Peyer's patch (tissue), 4 donors: ENCODE measurements around the gene FOXB1. TPM values are rescaled to one million over a fixed set of nuclear protein-coding genes. Genes with fewer than 3 reads are reported as not detected.

Source experiments
- DNase-seq, 3 donors: peaks; one replicate each; pipeline ENCODE4 v3.0.0-alpha.2; 2017 to 2019
- H3K27ac ChIP-seq, 4 donors: fragments of 200-600 bp; sonication (generic); one replicate each; pipeline ENCODE4 v1.5.1; 2016 to 2019
- H3K27me3 ChIP-seq, 2 donors: fragments of 200-600 bp; sonication (generic); one replicate each; pipeline ENCODE4 v1.5.1; 2019
- H3K36me3 ChIP-seq, 3 donors: fragments of 200-600 bp; sonication (generic); one replicate each; pipeline ENCODE4 v1.5.1; 2016 to 2019
- H3K4me1 ChIP-seq, 4 donors: fragments of 200-600 bp; sonication (generic); one replicate each; pipeline ENCODE4 v1.5.1; 2016 to 2019
- H3K4me3 ChIP-seq, 4 donors: fragments of 200-600 bp; sonication (generic); 1 replicate in 3 of 4; 2 replicates in 1 of 4; pipeline ENCODE4 v1.5.1; 2016 to 2019; ENCODE audit warnings: mild to moderate bottlenecking in 1 of 4
- H3K9me3 ChIP-seq, 4 donors: fragments of 200-600 bp; sonication (generic); one replicate each; pipeline ENCODE4 v1.5.1; 2016 to 2019; ENCODE audit warnings: mild to moderate bottlenecking in 1 of 4
- POLR2A ChIP-seq, 2 donors: fragments of 450-650 bp; IDR thresholded peaks; one replicate each; pipeline ENCODE4 v1.5.1; 2017; ENCODE audit warnings: antibody characterized with exemption in 2 of 2, mild to moderate bottlenecking in 2 of 2, moderate library complexity in 2 of 2
- total RNA-seq, 4 donors: library from RNA; depleted of rRNA; stranded (reverse); fragments of >200 nt; gene quantifications; one replicate each; pipeline ENCODE4 v1.1.0, GENCODE V29; 2016
- TF ChIP-seq, protein P1 (sequence below), 6 experiments: fragments of 450-650 bp in 4 of 6; fragments of 200-600 bp in 2 of 6; sonication (generic) in 1 of 6; IDR thresholded peaks; one replicate each; pipeline ENCODE4 v1.5.1; 2017 to 2019; ENCODE audit warnings: antibody characterized with exemption in 6 of 6, mild to moderate bottlenecking in 3 of 6, moderate library complexity in 1 of 6

The FOXB1 gene
- total RNA-seq, 4 donors from 2014 or later: not detected

DNA sequence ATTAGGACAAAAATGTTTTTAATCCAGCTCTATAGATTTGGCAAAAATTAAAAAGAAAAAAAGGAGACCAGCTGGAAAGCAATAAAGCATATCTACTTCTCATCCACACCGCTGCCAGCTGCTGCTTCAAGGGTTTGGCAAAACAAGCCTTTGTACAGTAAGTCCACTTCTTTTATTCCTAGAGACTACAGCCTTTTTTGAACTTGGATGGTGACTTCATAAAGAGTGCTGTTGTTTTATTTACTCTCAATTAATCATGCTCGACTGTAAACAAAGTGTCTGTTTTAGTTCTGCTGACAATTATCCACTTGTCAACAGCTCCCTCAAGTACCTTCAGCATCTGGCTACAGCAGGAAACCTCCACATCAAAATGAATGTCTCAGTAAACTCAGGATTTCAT, 12.3 kb upstream of the FOXB1 start:
- Histone ChIP-seq H3K27me3 (peaks cover 0 to 45% of the 10 kb centered on the region in 2 donors), H3K27ac (no peak overlapping the region), H3K4me1 (peaks cover 0 to 7% (median 0%) of the 10 kb centered on the region in 4 donors), H3K4me3 (no peak overlapping the region), H3K9me3 (no peaks in the 10 kb centered on the region), H3K36me3 (no peaks in the 10 kb centered on the region)
- TF ChIP-seq POLR2A (IDR thresholded peaks at IDR 0.05): no peak
- TF ChIP-seq, protein P1, sequence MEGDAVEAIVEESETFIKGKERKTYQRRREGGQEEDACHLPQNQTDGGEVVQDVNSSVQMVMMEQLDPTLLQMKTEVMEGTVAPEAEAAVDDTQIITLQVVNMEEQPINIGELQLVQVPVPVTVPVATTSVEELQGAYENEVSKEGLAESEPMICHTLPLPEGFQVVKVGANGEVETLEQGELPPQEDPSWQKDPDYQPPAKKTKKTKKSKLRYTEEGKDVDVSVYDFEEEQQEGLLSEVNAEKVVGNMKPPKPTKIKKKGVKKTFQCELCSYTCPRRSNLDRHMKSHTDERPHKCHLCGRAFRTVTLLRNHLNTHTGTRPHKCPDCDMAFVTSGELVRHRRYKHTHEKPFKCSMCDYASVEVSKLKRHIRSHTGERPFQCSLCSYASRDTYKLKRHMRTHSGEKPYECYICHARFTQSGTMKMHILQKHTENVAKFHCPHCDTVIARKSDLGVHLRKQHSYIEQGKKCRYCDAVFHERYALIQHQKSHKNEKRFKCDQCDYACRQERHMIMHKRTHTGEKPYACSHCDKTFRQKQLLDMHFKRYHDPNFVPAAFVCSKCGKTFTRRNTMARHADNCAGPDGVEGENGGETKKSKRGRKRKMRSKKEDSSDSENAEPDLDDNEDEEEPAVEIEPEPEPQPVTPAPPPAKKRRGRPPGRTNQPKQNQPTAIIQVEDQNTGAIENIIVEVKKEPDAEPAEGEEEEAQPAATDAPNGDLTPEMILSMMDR (IDR thresholded peaks at IDR 0.05): no peak
- no peak for DNase-seq

DNA sequence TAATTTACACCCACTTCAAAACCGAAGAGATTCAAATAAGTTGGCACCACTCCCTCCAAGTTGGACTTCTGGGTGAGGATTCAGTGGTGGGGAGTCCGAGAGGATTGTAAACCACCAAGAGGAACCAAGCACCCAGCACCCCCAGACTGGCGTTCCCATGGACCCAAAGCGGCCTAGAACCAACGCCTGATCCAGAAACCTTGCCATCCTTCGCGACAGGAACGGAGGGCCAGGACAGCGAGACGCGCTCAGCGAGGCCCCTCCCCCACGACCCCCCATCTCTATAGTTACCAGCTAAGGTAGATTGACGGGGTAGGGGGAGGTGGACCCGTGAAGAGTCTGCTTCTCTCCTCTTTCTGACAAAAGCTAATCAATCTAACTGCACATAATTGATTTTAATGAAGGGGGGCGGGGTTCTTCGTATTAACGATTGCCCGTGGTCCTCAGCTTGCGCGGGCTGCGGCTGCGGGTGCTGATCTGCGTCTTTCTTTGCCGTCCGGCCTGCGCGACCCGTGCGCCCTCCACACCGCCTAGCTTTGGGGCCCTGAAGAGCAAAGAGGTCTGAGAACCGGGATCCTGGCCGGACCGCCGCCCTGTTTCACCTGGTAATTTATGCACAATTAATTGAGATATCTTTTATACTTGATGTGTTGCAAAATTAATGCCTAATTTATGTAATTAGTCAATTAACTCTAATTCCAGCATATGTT, 10.9 kb upstream of the FOXB1 start:
- TF ChIP-seq, protein P1 (IDR thresholded peaks at IDR 0.05): no peak
- TF ChIP-seq POLR2A (IDR thresholded peaks at IDR 0.05): no peak
- H3K27ac ChIP-seq: no peak overlapping the region
- DNase-seq: no peak
- peaks cover 0 to 12% (median 0%) of the 10 kb centered on the region in 4 donors for H3K4me1 ChIP-seq
- peaks cover 0 to 59% of the 10 kb centered on the region in 2 donors for H3K27me3 ChIP-seq
- H3K36me3 ChIP-seq: no peaks in the 10 kb centered on the region
- H3K4me3 ChIP-seq: no peak overlapping the region
- H3K9me3 ChIP-seq: no peaks in the 10 kb centered on the region

DNA sequence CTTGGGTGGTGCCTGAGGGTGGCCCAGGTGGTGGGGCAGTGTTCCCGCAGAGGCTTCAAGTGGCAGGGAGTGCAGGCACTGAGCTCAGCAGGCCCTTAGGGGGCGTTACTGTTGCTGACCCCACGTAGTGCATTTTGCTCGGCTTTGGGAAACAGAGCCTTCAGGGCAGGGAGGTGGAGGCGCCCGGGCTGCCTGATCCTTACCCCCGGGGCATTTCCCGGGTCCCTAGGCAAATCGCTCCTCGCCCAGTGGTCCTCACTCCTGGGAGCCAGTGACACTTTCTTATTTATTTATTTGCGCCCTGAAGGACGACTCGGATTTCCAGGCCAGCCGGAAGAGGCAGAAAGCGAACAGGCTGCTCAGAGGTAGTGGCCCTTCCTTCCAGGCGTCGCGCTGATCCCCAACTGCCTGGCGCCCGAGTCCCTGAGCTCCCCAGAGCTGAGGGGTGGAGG, 10.1 kb upstream of the FOXB1 start:
- H3K36me3 ChIP-seq: no peaks in the 10 kb centered on the region
- DNase-seq: no peak
- no peak overlapping the region for H3K27ac ChIP-seq
- peaks cover 0 to 66% of the 10 kb centered on the region in 2 donors for H3K27me3 ChIP-seq
- H3K4me1 ChIP-seq: peaks cover 0 to 12% (median 0%) of the 10 kb centered on the region in 4 donors
- H3K9me3 ChIP-seq: no peaks in the 10 kb centered on the region
- TF ChIP-seq, protein P1 (IDR thresholded peaks at IDR 0.05): no peak
- no peak overlapping the region for H3K4me3 ChIP-seq

- H3K4me3 ChIP-seq: no peak overlapping the region
- H3K27ac ChIP-seq: no peak overlapping the region
- no peak for TF ChIP-seq POLR2A (IDR thresholded peaks at IDR 0.05)
- TF ChIP-seq, protein P1 (IDR thresholded peaks at IDR 0.05): no peak
- H3K9me3 ChIP-seq: no peaks in the 10 kb centered on the region
- peaks cover 0 to 72% of the 10 kb centered on the region in 2 donors for H3K27me3 ChIP-seq
- DNase-seq: no peak
- H3K36me3 ChIP-seq: no peaks in the 10 kb centered on the region
- H3K4me1 ChIP-seq: peaks cover 0 to 12% (median 0%) of the 10 kb centered on the region in 4 donors
Observed at GRCh38 chr15:59994526-59994887, 9.6 kb upstream of the FOXB1 start.

GRCh38 chr15:59994888-59995557, 9.1 kb upstream of the FOXB1 start:
- Histone ChIP-seq H3K4me3 (no peak overlapping the region), H3K36me3 (no peaks in the 10 kb centered on the region), H3K27ac (no peak overlapping the region), H3K4me1 (peaks cover 0 to 12% (median 0%) of the 10 kb centered on the region in 4 donors), H3K9me3 (no peaks in the 10 kb centered on the region), H3K27me3 (peaks cover 0 to 77% of the 10 kb centered on the region in 2 donors)
- DNase-seq: no peak
- TF ChIP-seq POLR2A (IDR thresholded peaks at IDR 0.05): no peak
- TF ChIP-seq, protein P1 (IDR thresholded peaks at IDR 0.05): no peak
